H9 (cell line): ENCODE measurements around the gene KRT3. TPM values are rescaled to one million over a fixed set of nuclear protein-coding genes. Genes with fewer than 3 reads are reported as not detected.

Experiments used
- DNase-seq: peaks from one replicate; pipeline ENCODE4 v3.0.0-alpha.2; 2017
- H2AFZ ChIP-seq: one replicate; pipeline ENCODE4 v1.6.1; 2013; ENCODE audit warnings: mild to moderate bottlenecking, low read length, control low read depth, moderate library complexity
- H2AK5ac ChIP-seq: 2 replicates; pipeline ENCODE4 v1.6.1; 2013; ENCODE audit warnings: low read length, control low read depth, mixed read lengths; ENCODE audit not compliant: insufficient read length
- H2BK120ac ChIP-seq: one replicate; pipeline ENCODE4 v1.6.1; 2013; ENCODE audit warnings: low read depth, mild to moderate bottlenecking, low read length, control low read depth, inconsistent platforms; ENCODE audit not compliant: poor library complexity, severe bottlenecking
- H2BK12ac ChIP-seq: 2 replicates; pipeline ENCODE4 v1.6.1; 2013; ENCODE audit warnings: low read length, control low read depth, mixed read lengths, low read depth; ENCODE audit not compliant: insufficient read length
- H2BK15ac ChIP-seq: 2 replicates; pipeline ENCODE4 v1.6.1; 2013; ENCODE audit warnings: low read depth, low read length, control low read depth
- H2BK20ac ChIP-seq: one replicate; pipeline ENCODE4 v1.6.1; 2013; ENCODE audit warnings: low read depth, mild to moderate bottlenecking, low read length, control low read depth, inconsistent platforms; ENCODE audit not compliant: poor library complexity, severe bottlenecking
- H2BK5ac ChIP-seq: 2 replicates; pipeline ENCODE4 v1.6.1; 2013; ENCODE audit warnings: low read length, control low read depth, mixed read lengths; ENCODE audit not compliant: insufficient read length
- H3K14ac ChIP-seq: 2 replicates; pipeline ENCODE4 v1.6.1; 2013; ENCODE audit warnings: low read length, control low read depth; ENCODE audit not compliant: insufficient read depth
- H3K18ac ChIP-seq: 2 replicates; pipeline ENCODE4 v1.6.1; 2013; ENCODE audit warnings: low read depth, mild to moderate bottlenecking, mixed read lengths, low read length, control low read depth; ENCODE audit not compliant: insufficient read length
- H3K23ac ChIP-seq: 2 replicates; pipeline ENCODE4 v1.6.1; 2013; ENCODE audit warnings: low read length, control low read depth, mixed read lengths, low read depth; ENCODE audit not compliant: insufficient read length
- H3K23me2 ChIP-seq: 2 replicates; pipeline ENCODE4 v1.6.1; 2013; ENCODE audit warnings: low read depth, mild to moderate bottlenecking, mixed read lengths, low read length, control low read depth; ENCODE audit not compliant: insufficient read length, poor library complexity, severe bottlenecking
- H3K27ac ChIP-seq: 2 replicates; pipeline ENCODE4 v1.5.1; 2013; ENCODE audit warnings: low read length, control low read depth, mixed read lengths, low read depth; ENCODE audit not compliant: insufficient read length
- H3K27me3 ChIP-seq: 2 replicates; pipeline ENCODE4 v1.6.1; 2013; ENCODE audit warnings: low read length, control low read depth, inconsistent platforms; ENCODE audit not compliant: insufficient read depth
- H3K4ac ChIP-seq: 2 replicates; pipeline ENCODE4 v1.6.1; 2013; ENCODE audit warnings: low read depth, mild to moderate bottlenecking, control low read depth, inconsistent platforms, low read length, moderate library complexity
- H3K4me1 ChIP-seq: 2 replicates; pipeline ENCODE4 v1.6.1; 2013; ENCODE audit warnings: low read length, control low read depth, inconsistent platforms; ENCODE audit not compliant: insufficient read depth
- H3K4me2 ChIP-seq: 2 replicates; pipeline ENCODE4 v1.6.1; 2013; ENCODE audit warnings: low read length, control low read depth, mixed read lengths; ENCODE audit not compliant: insufficient read length, insufficient read depth
- H3K56ac ChIP-seq: 2 replicates; pipeline ENCODE4 v1.6.1; 2013; ENCODE audit warnings: low read depth, mild to moderate bottlenecking, mixed read lengths, low read length, control low read depth; ENCODE audit not compliant: insufficient read length
- H3K79me1 ChIP-seq: 2 replicates; pipeline ENCODE4 v1.6.1; 2013; ENCODE audit warnings: low read depth, mild to moderate bottlenecking, moderate library complexity, low read length, control low read depth, inconsistent platforms; ENCODE audit not compliant: insufficient read depth, poor library complexity, severe bottlenecking
- H3K79me2 ChIP-seq: 2 replicates; pipeline ENCODE4 v1.6.1; 2013; ENCODE audit warnings: low read length, control low read depth, inconsistent platforms; ENCODE audit not compliant: insufficient read depth
- H3K9ac ChIP-seq: 2 replicates; pipeline ENCODE4 v1.6.1; 2013; ENCODE audit warnings: low read length, control low read depth, mixed read lengths; ENCODE audit not compliant: insufficient read length; ENCODE audit errors: extremely low read depth
- H3K9me3 ChIP-seq: one replicate; pipeline ENCODE4 v1.6.1; 2013; ENCODE audit warnings: low read depth, low read length, inconsistent platforms; ENCODE audit not compliant: control insufficient read depth
- H3T11ph ChIP-seq: one replicate; pipeline ENCODE4 v1.6.1; 2013; ENCODE audit warnings: mild to moderate bottlenecking, low read length, control low read depth, inconsistent platforms
- H4K20me1 ChIP-seq: one replicate; pipeline ENCODE4 v1.6.1; 2013; ENCODE audit not compliant: control insufficient read depth, insufficient read length, insufficient read depth
- H4K5ac ChIP-seq: 2 replicates; pipeline ENCODE4 v1.6.1; 2013; ENCODE audit warnings: low read depth, mild to moderate bottlenecking, mixed read lengths, low read length, control low read depth; ENCODE audit not compliant: insufficient read length
- H4K8ac ChIP-seq: replicated peaks from 2 replicates; pipeline ENCODE4 v1.6.1; 2013; ENCODE audit warnings: low read length, control low read depth, mixed read lengths, low read depth; ENCODE audit not compliant: insufficient read length
- H4K91ac ChIP-seq: 2 replicates; pipeline ENCODE4 v1.6.1; 2013; ENCODE audit warnings: low read depth, mild to moderate bottlenecking, moderate library complexity, mixed read lengths, low read length, control low read depth; ENCODE audit not compliant: insufficient read length
- H3K27ac Mint-ChIP-seq, 3 experiments: 2 replicates in 2 of 3; 3 replicates in 1 of 3; pipeline ENCODE4 v1.8.0; 2020 to 2021; ENCODE audit warnings: mixed read lengths in 3 of 3, mild to moderate bottlenecking in 1 of 3, moderate library complexity in 1 of 3
- H3K27me3 Mint-ChIP-seq: 2 replicates; pipeline ENCODE4 v1.8.0; 2021; ENCODE audit warnings: low read depth, mild to moderate bottlenecking, moderate library complexity, mixed read lengths
- H3K36me3 Mint-ChIP-seq, 3 experiments: 2 replicates in 2 of 3; 3 replicates in 1 of 3; pipeline ENCODE4 v1.8.0; 2020 to 2021; ENCODE audit warnings: low read depth in 3 of 3, mixed read lengths in 3 of 3; ENCODE audit not compliant: insufficient read depth in 1 of 3
- H3K4me1 Mint-ChIP-seq, 2 experiments: 2 replicates each; pipeline ENCODE4 v1.8.0; 2020; ENCODE audit warnings: mixed read lengths in 2 of 2
- H3K4me3 Mint-ChIP-seq, 2 experiments: 2 replicates in 1 of 2; 3 replicates in 1 of 2; pipeline ENCODE4 v1.8.0; 2020 to 2021; ENCODE audit warnings: mild to moderate bottlenecking in 2 of 2, mixed read lengths in 2 of 2, moderate library complexity in 1 of 2
- H3K9me3 Mint-ChIP-seq, 2 experiments: 2 replicates in 1 of 2; 3 replicates in 1 of 2; pipeline ENCODE4 v1.8.0; 2020; ENCODE audit warnings: mild to moderate bottlenecking in 2 of 2, mixed read lengths in 2 of 2, moderate library complexity in 1 of 2
- WGBS: extraction: QIAGEN DNeasy Blood & Tissue Kit; methylation state at CpG from one replicate; pipeline ENCODE4 v1.1.7; 2013; ENCODE audit warnings: missing lambda C conversion rate, low lambda C conversion rate, mixed read lengths; ENCODE audit not compliant: insufficient read length; ENCODE audit errors: extremely low coverage; 5-methylcytosine and 5-hydroxymethylcytosine counted together
- total RNA-seq: library from RNA; stranded (reverse); gene quantifications from 2 replicates; pipeline ENCODE4 v1.2.1, GENCODE V29; 2021
- TF ChIP-seq, protein P1 (sequence below): fragments of 200-600 bp; sonication (generic); conservative IDR thresholded peaks from 3 replicates; pipeline ENCODE4 v1.8.0; 2021; ENCODE audit warnings: antibody characterized with exemption, mild to moderate bottlenecking

The KRT3 gene
- total RNA-seq, 1 experiment from 2014 or later = not detected

DNA sequence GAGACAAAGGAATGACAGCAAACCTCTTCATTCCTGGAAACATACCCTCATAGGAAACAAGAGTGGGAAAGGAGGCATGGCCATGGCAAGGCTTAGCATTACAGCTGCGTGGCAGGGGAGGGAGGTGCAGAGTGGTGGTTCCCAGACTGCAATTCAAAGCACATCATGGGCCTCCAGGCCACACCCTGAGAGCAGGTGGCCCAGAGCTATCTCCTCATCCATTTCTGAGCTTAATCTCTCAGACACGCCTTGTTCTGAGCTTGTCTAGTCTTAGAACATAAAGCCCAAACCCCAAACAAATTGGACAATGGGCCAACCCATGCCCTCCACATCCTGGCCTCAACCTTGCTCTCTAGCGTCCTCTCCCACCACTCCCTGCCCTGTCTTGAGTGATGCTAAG lies 5.9 kb upstream of the KRT3 start:
- Mint-ChIP-seq H3K27me3 (no peaks in the 10 kb centered on the region), H3K4me3 (no peak overlapping the region), H3K36me3 (no peaks in the 10 kb centered on the region), H3K27ac (no peak overlapping the region), H3K9me3 (no peaks in the 10 kb centered on the region), H3K4me1 (peaks cover 35 to 41% of the 10 kb centered on the region in 2 experiments)
- H3K18ac ChIP-seq = no peak overlapping the region
- H3K23ac ChIP-seq = no peak overlapping the region
- H3T11ph ChIP-seq = no peak overlapping the region
- H3K56ac ChIP-seq = no peak overlapping the region
- no peaks in the 10 kb centered on the region for H3K27me3 ChIP-seq
- no peak overlapping the region for H2BK120ac ChIP-seq
- H3K9me3 ChIP-seq = no peaks in the 10 kb centered on the region
- H4K5ac ChIP-seq = no peak overlapping the region
- H2AK5ac ChIP-seq = no peak overlapping the region
- no peak overlapping the region for H2AFZ ChIP-seq
- WGBS = no CpG with 5 or more reads among the region's 3 CpGs
- no peak for DNase-seq
- no peaks in the 10 kb centered on the region for H3K79me2 ChIP-seq
- no peak overlapping the region for H2BK5ac ChIP-seq
- no peak overlapping the region for H3K4ac ChIP-seq
- no peak overlapping the region for H2BK12ac ChIP-seq
- H3K27ac ChIP-seq = no peak overlapping the region
- H3K79me1 ChIP-seq = no peaks in the 10 kb centered on the region
- no peak overlapping the region for H3K4me2 ChIP-seq
- TF ChIP-seq, protein P1, sequence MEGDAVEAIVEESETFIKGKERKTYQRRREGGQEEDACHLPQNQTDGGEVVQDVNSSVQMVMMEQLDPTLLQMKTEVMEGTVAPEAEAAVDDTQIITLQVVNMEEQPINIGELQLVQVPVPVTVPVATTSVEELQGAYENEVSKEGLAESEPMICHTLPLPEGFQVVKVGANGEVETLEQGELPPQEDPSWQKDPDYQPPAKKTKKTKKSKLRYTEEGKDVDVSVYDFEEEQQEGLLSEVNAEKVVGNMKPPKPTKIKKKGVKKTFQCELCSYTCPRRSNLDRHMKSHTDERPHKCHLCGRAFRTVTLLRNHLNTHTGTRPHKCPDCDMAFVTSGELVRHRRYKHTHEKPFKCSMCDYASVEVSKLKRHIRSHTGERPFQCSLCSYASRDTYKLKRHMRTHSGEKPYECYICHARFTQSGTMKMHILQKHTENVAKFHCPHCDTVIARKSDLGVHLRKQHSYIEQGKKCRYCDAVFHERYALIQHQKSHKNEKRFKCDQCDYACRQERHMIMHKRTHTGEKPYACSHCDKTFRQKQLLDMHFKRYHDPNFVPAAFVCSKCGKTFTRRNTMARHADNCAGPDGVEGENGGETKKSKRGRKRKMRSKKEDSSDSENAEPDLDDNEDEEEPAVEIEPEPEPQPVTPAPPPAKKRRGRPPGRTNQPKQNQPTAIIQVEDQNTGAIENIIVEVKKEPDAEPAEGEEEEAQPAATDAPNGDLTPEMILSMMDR = no peak
- no peak overlapping the region for H4K8ac ChIP-seq
- no peak overlapping the region for H3K9ac ChIP-seq
- H3K4me1 ChIP-seq = peaks cover 10% of the 10 kb centered on the region; the same call in 1 of the 2 replicates
- no peak overlapping the region for H2BK20ac ChIP-seq
- H4K91ac ChIP-seq = no peak overlapping the region
- H3K14ac ChIP-seq = no peak overlapping the region
- H4K20me1 ChIP-seq = peaks cover 3% of the 10 kb centered on the region
- no peak overlapping the region for H2BK15ac ChIP-seq
- H3K23me2 ChIP-seq = no peaks in the 10 kb centered on the region
